Muscle layer of colon (tissue), 2 donors: Measurements from ENCODE around the gene SHISA7.
A peak's percentile ranks its signal among the peaks of the same experiment; 100 is the strongest.

Source experiments
- H3K27ac ChIP-seq: one replicate; pipeline ENCODE4 v1.7.0; 2013; ENCODE audit warnings: low read depth, mild to moderate bottlenecking, low read length, moderate library complexity
- H3K27me3 ChIP-seq, 2 donors: one replicate each; pipeline ENCODE4 v1.7.0; 2013; ENCODE audit warnings: low read length in 2 of 2, mild to moderate bottlenecking in 2 of 2; ENCODE audit not compliant: insufficient read depth in 2 of 2, control insufficient read depth in 1 of 2
- H3K36me3 ChIP-seq: one replicate; pipeline ENCODE4 v1.7.0; 2013; ENCODE audit warnings: mild to moderate bottlenecking, low read length; ENCODE audit not compliant: insufficient read depth
- H3K4me1 ChIP-seq: one replicate; pipeline ENCODE4 v1.7.0; 2013; ENCODE audit warnings: mild to moderate bottlenecking, low read length; ENCODE audit not compliant: insufficient read depth
- H3K4me3 ChIP-seq, 2 donors: one replicate each; pipeline ENCODE4 v1.7.0; 2013; ENCODE audit warnings: low read length in 2 of 2, low read depth in 1 of 2, mild to moderate bottlenecking in 1 of 2, moderate library complexity in 1 of 2
- H3K9ac ChIP-seq: one replicate; pipeline ENCODE4 v1.7.0; 2013; ENCODE audit warnings: low read length
- H3K9me3 ChIP-seq: one replicate; pipeline ENCODE4 v1.7.0; 2013; ENCODE audit warnings: mild to moderate bottlenecking, low read length
- donor health status: abdominal sarcoma.
- donor health status: Adenocarcinoma of cecum.

SHISA7 gene

DNA sequence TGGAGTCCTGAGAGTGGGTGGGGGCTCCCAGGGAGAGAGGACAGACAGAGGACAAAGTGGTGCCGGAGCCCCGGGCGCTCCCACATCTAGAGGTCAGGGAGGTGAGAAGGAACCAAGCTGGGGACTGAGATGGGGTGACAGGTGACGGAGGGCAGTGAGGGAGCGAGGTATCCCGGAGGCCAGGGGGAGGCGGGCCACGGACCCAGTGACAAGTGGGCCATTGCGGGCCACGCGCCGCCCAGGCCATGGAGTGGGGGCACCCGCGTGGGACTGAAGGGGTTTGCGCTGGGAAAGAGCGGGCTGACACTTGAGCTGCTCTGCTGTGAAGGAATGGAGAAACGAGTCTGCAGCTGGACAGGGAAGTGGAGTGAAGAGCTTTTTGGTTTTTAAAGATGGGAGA, 35.9 kb upstream of the SHISA7 start:
- H3K9ac ChIP-seq, result no peak overlapping the region

GRCh38 chr19:55478364-55478763, 35.3 kb upstream of the SHISA7 start:
- H3K27ac ChIP-seq, result no peak overlapping the region
- H3K27me3 ChIP-seq, result no peaks in the 10 kb centered on the region
- H3K9me3 ChIP-seq, result no peaks in the 10 kb centered on the region
- H3K4me3 ChIP-seq, result peak overlapping the region in 1 of 2 donors; percentile 89
- H3K36me3 ChIP-seq, result no peaks in the 10 kb centered on the region
- H3K4me1 ChIP-seq, result peaks cover 17% of the 10 kb centered on the region
- no peak overlapping the region for H3K9ac ChIP-seq

More for the DNA sequence above, 35.9 kb upstream of the SHISA7 start:
- H3K9me3 ChIP-seq, result no peaks in the 10 kb centered on the region
- no peak overlapping the region for H3K4me3 ChIP-seq
- H3K36me3 ChIP-seq, result no peaks in the 10 kb centered on the region
- H3K27me3 ChIP-seq, result no peaks in the 10 kb centered on the region
- H3K4me1 ChIP-seq, result peaks cover 20% of the 10 kb centered on the region
- H3K27ac ChIP-seq, result no peak overlapping the region

DNA sequence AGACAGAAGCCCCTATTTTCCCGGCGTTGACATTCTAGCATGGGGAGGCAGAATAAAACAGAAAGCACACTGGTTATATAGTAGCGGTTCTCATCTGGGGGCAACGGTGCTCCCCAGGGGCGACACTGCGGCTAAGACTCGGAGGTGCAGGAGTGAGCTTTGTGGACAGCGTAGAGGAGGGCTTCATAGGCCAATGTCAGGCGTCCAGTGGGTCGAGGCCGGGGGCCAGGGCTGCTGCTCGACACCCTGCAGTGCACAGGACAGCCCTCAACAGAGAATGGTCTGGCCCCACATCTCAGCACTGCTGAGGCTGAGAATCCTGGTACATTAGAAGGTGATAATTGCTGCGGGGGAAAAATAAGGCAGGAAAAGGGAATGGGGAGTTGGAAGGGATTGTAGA, 34.8 kb upstream of the SHISA7 start:
- H3K27ac ChIP-seq, result no peak overlapping the region
- H3K36me3 ChIP-seq, result no peaks in the 10 kb centered on the region
- no peaks in the 10 kb centered on the region for H3K9me3 ChIP-seq
- H3K27me3 ChIP-seq, result no peaks in the 10 kb centered on the region
- peak overlapping the region in 1 of 2 donors; percentile 89 for H3K4me3 ChIP-seq
- peaks cover 17% of the 10 kb centered on the region for H3K4me1 ChIP-seq
- H3K9ac ChIP-seq, result no peak overlapping the region

DNA sequence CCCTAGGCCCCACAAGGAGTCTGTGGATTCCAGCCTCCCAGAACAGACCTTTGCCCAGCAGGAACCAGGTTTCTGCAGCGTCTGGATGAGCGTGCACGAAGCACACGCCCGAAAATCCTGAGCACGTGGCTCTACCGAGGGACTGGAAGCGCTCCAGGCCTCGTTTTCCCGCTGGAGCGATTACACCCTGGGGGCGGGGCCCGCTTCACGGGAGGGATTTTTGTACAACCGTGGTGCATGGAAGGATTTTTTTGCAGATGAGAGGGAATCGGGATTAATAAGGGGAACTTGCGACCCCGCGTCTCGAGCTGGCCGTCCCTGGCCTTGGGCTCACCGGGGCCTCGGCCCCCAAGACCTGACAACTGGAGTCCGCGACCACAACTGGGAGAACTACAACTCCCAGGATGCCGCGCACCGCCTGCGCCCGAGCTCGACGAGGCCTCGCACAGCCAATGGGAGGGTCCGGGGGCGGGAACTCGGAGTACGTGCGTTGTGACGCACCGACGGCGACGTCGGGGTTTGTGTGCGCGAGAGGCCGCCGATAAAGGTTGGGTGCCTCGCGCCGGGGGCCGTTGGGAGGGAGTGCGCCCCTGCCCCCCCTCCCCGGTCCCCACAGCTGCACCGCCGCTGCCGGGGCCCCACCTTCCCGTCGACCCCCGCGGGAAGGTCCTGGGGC, 33.1 kb upstream of the SHISA7 start, which contains the start of gene ZNF628:
Gene ZNF628, plus strand, starts transcription at position 518 of the 676 bp plus-strand sequence. CDS start 3,294 bp downstream, outside the sequence.
- Histone ChIP-seq H3K4me1 (peaks cover 17% of the 10 kb centered on the region), H3K9me3 (no peaks in the 10 kb centered on the region), H3K36me3 (no peaks in the 10 kb centered on the region), H3K27me3 (no peaks in the 10 kb centered on the region), H3K9ac (no peak within 1 kb of the TSS), H3K4me3 (peak within 1 kb of the TSS; percentile 68 to 89), H3K27ac (peak within 1 kb of the TSS; percentile 77)

- H3K27me3 ChIP-seq, result no peaks in the 10 kb centered on the region
- no peaks in the 10 kb centered on the region for H3K36me3 ChIP-seq
- no peak overlapping the region for H3K9ac ChIP-seq
- no peak overlapping the region for H3K27ac ChIP-seq
- H3K4me3 ChIP-seq, result no peak overlapping the region
- no peaks in the 10 kb centered on the region for H3K9me3 ChIP-seq
- peaks cover 17% of the 10 kb centered on the region for H3K4me1 ChIP-seq
Observed at GRCh38 chr19:55474269-55475265, 31.5 kb upstream of the SHISA7 start.

DNA sequence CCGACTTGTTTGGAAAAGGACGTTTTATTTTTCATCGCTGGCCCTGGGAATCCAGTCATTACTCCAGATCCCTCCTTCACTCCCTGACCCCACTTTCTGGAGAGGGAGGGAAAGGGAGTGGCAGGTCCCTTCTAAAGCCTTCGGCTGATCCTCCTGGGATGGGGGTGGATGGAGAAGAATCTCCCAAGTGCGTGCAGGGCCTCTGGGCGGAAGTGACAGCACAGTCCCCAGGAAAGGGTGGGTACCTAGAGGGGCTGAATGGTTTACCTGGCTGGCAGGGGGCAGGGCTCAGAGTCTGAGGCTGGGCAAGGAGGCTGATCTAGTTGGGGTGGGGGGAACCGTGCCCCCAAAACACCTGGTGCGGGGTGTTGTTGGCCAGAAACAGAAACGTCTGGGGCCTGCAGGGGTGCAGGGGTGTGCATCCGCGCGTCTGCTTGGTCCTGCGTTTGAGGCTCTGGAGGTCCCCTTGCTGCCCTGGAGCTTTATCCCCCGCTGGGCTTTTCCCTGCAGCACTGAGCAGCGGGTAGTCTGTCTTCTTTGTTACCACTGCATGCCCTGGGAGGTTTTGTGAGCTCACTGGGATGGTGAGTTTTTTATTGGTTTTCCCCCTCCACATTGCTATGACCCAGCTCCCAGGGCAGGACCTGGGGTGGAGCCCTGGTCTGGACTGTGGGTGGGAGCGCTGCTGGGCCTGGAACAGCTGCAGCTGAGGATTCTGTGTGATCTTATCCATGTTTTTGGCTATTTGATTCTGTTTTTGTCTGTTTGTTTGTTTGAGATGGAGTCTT, 30.3 kb upstream of the SHISA7 start:
- H3K4me1 ChIP-seq, result peaks cover 17% of the 10 kb centered on the region
- H3K9me3 ChIP-seq, result no peaks in the 10 kb centered on the region
- no peak overlapping the region for H3K9ac ChIP-seq
- H3K36me3 ChIP-seq, result no peaks in the 10 kb centered on the region
- no peak overlapping the region for H3K27ac ChIP-seq
- no peak overlapping the region for H3K4me3 ChIP-seq
- H3K27me3 ChIP-seq, result no peaks in the 10 kb centered on the region

- H3K9ac ChIP-seq, result no peak overlapping the region
- H3K4me1 ChIP-seq, result peaks cover 14% of the 10 kb centered on the region
- H3K27me3 ChIP-seq, result no peaks in the 10 kb centered on the region
- H3K4me3 ChIP-seq, result no peak overlapping the region
- no peaks in the 10 kb centered on the region for H3K36me3 ChIP-seq
- no peak overlapping the region for H3K27ac ChIP-seq
- no peaks in the 10 kb centered on the region for H3K9me3 ChIP-seq
Observed at GRCh38 chr19:55472463-55472862, 29.4 kb upstream of the SHISA7 start.

- Histone ChIP-seq H3K27ac (no peak overlapping the region), H3K9me3 (no peaks in the 10 kb centered on the region), H3K4me1 (peaks cover 11% of the 10 kb centered on the region), H3K27me3 (no peaks in the 10 kb centered on the region), H3K9ac (no peak overlapping the region), H3K4me3 (no peak overlapping the region), H3K36me3 (no peaks in the 10 kb centered on the region)
Observed at GRCh38 chr19:55471266-55471665, 28.2 kb upstream of the SHISA7 start.

- no peaks in the 10 kb centered on the region for H3K27me3 ChIP-seq
- no peaks in the 10 kb centered on the region for H3K9me3 ChIP-seq
- H3K4me3 ChIP-seq, result no peak overlapping the region
- no peaks in the 10 kb centered on the region for H3K36me3 ChIP-seq
- H3K9ac ChIP-seq, result no peak overlapping the region
- H3K4me1 ChIP-seq, result peaks cover 5% of the 10 kb centered on the region
- no peak overlapping the region for H3K27ac ChIP-seq
Observed at GRCh38 chr19:55468054-55468393, 24.9 kb upstream of the SHISA7 start.

GRCh38 chr19:55467236-55468053, 24.3 kb upstream of the SHISA7 start:
- no peaks in the 10 kb centered on the region for H3K36me3 ChIP-seq
- H3K9ac ChIP-seq, result no peak overlapping the region
- H3K27me3 ChIP-seq, result no peaks in the 10 kb centered on the region
- H3K4me1 ChIP-seq, result peaks cover 5% of the 10 kb centered on the region
- no peaks in the 10 kb centered on the region for H3K9me3 ChIP-seq
- H3K27ac ChIP-seq, result no peak overlapping the region
- H3K4me3 ChIP-seq, result no peak overlapping the region
